Posterior vena cava (tissue), 2 donors: ENCODE measurements around the gene MAPK8IP1. TPM values are rescaled to one million over a fixed set of nuclear protein-coding genes. Genes with fewer than 3 reads are reported as not detected.
"Not testable (repeated sequence)": the region's sequence is repeated elsewhere in the genome, so short reads cannot be mapped to it uniquely, and the experiment has no call there.

Source experiments
- DNase-seq: peaks from one replicate; pipeline ENCODE4 v3.0.0-alpha.2; 2020; ENCODE audit warnings: low spot score
- intact Hi-C, 2 donors: fragments of 100-400 bp; cut with DNase I; formaldehyde crosslinking; loops; one replicate each; pipeline versions ENCODE4 v1.14.1 to v1.14.2; 2022 to 2023
- long read RNA-seq, 2 donors: library from polyadenylated mRNA; unstranded; transcript quantifications; one replicate each; pipeline ENCODE4 v2.0.0, GENCODE V29; 2020 to 2021
- total RNA-seq, 2 donors: library from RNA; stranded (reverse); fragmentation: NEBNext Ultra II Directional; extraction: Animal tissue kit (Norgen Biotek cat#: 25700); gene quantifications; one replicate each; pipeline ENCODE4 v1.2.1, GENCODE V29; 2021
- donor health status: DM: yes; HTN: yes; CAD: no.
- donor health status: DM: yes; HTN: yes; CAD: no.

Gene MAPK8IP1
- 10 to 100 TPM in 1 of 2 donors, 1 to 10 TPM in 1; 8.5 to 10.9 TPM for total RNA-seq
- long read RNA-seq, donor 1, partial matches to known transcripts = 10 of 11 reads
- long read RNA-seq, donor 1, other reads (novel, unspliced or antisense) = 1 of 11 reads
- long read RNA-seq, donor 2, partial matches to known transcripts = 5 of 5 reads
- long read RNA-seq, donor 2, other reads (novel, unspliced or antisense) = 0 of 5 reads

- intact Hi-C loops = no loop called here
- DNase-seq = no peak
These were observed at the start of gene MAPK8IP1 for GRCh38 chr11:45885274-45885920. Gene MAPK8IP1, plus strand, starts transcription at chr11:45885651. Its CDS starts 170 bp downstream, at chr11:45885821.

- DNase-seq = no peak
- intact Hi-C loops = no loop called here
These were observed 46.2 kb upstream of the MAPK8IP1 start for GRCh38 chr11:45839204-45839603.

DNA sequence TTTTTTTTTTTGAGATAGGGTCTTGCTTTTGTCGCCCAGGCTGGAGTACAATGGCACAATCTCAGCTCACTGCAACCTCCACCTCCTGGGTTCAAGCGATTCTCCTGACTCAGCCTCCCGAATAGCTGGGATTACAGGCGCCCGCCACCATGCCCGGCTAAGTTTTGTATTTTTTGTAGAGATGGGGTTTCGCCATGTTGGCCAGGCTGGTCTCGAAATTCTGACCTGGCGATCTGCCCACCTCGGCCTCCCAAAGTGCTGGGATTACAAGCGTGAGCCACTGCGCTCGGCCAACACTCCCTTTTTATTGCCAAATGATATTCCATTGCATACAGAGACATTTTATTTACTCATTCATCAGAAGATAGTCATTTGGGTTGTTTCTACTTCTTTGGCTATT is 45.2 kb upstream of the MAPK8IP1 start:
- intact Hi-C loops, DNase-seq: not testable (repeated sequence)

GRCh38 chr11:45843158-45843924 is 42.1 kb upstream of the MAPK8IP1 start:
- DNase-seq = peak; percentile 96
- intact Hi-C loops = no loop called here

DNA sequence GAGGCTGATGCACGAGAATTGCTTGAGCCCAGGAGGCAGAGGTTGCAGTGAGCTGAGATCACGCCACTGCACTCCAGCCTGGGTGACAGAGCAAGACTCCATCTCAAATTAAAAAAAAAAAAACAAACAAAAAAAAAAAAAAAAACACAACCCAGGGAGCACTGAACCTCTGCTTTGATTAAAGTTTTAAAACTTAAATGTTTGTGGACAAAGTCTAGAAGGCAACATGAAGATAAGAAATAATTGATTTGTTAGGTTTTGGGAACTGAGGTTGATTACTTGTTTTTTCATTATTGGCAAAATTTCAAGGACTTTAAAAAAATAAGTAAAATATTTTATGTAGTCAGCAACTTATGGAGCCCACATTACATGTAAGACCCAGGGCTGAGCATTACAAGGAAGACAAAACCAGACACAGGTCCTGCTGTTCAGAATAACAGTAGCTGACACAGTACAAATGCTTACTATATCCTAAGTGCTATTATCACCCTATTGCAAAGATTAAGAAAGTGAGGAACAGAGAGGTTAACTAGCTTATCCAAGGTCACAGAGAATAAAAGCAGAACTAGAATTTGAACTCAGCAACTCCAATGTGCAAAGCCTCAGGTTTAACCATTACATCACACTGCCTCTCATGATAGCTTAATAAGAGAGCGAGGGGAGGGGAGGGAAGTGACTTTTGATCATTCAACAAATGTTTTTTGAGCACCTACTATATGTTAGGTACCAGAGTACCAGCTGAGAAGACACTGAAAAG is 40.5 kb upstream of the MAPK8IP1 start:
- intact Hi-C loops = no loop called here
- DNase-seq = no peak

DNA sequence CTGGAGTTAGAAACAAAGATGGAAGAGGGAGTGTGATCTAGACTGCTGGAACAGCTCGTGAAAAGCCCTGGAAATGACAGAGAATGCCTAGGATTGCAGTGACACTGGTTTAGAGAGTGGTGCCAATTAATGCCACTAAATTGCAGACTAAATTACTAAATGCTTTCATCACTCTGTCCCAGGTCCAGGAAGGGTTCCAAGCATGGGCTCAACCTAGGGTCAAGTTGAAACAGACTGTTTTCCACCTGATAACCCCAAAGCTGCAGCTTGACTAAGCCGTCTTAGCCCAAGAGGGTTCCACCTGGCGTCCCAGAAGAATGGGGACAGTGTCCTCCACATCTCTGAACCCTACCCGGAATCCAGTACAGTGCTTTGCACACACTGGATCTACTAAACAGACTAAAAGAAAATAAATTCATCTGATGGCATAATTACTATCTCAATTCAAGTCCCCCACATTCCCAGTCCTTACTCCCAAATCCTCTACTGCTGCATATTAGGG is 39.2 kb upstream of the MAPK8IP1 start:
- intact Hi-C loops = no loop called here
- DNase-seq = no peak

DNA sequence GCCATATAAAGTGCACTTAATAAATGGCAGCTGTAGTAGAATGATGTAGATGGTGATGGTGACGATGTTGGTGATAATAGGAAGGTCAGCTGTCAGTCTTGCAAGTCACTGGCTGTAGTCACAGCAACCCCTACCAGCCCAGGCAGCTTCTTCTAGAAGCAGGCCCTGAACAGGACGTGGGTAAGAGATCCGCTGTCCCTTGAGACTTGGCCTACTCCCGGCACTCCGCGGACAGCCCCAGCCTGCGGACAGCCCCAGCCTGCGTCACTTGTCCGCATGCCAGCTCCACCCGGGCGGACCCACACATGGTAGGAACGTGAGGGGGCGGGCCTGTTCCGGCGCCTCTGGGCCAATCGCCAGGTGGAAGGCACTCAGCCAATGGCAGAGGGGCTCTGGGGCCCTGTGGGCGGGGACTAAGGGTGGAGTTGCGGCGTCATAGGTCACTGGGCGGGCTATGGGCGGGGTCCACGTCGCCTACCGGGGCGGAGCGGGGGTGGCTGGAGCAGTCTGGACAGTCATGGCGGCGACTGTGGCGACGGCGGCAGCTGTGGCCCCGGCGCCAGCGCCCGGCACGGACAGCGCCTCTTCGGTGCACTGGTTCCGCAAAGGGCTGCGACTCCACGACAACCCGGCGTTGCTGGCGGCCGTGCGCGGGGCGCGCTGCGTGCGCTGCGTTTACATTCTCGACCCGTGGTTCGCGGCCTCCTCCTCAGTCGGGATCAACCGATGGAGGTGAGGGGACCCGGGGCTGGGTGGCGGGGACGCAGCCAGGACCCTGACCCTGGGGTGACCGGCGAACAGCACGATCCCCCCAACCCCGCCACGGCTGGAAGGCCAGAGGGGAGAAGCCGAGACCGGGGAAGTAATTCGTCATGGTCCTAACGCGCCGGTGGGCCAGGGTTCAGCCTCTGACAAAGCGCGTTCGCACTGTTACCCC is 38.2 kb upstream of the MAPK8IP1 start, which contains the start of gene CRY2:
Gene CRY2 (plus strand): TSS at position 502 of the 937 bp plus-strand sequence. CDS start 16 bp downstream, at position 518.
- intact Hi-C loops = no loop called here
- DNase-seq = peak; percentile 100

- intact Hi-C loops = no loop called here
- DNase-seq = peak; percentile 87
These were observed 37.5 kb upstream of the MAPK8IP1 start for GRCh38 chr11:45847911-45848316.

GRCh38 chr11:45848654-45849081 is 36.8 kb upstream of the MAPK8IP1 start:
- no peak for DNase-seq

DNA sequence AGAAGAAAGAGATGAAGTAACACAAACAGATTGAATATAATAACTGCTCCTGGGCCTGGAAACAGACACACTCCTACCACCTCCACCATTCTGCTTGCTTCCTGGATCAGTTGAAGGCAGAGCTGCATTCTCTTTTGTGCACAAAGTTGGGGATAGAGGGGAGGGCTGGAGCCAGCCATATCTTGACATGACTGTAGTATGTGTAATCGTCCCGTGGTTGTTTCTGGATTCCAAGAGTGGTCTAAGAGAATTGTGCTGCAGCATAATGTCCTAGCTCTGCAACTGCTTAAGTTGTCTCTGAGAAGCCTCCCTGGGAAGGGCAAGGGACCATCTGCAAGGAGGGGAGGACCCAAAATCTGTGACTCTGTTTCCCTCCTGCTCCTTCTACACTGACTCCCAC is 35.0 kb upstream of the MAPK8IP1 start:
- intact Hi-C loops = no loop called here
- DNase-seq = no peak

More at GRCh38 chr11:45848654-45849081, 36.8 kb upstream of the MAPK8IP1 start:
- intact Hi-C loops = no loop called here

GRCh38 chr11:45851228-45851627 is 34.2 kb upstream of the MAPK8IP1 start:
- intact Hi-C loops = no loop called here

GRCh38 chr11:45852018-45852711 is 33.3 kb upstream of the MAPK8IP1 start:
- no peak for DNase-seq

More at GRCh38 chr11:45851228-45851627, 34.2 kb upstream of the MAPK8IP1 start:
- no peak for DNase-seq

DNA sequence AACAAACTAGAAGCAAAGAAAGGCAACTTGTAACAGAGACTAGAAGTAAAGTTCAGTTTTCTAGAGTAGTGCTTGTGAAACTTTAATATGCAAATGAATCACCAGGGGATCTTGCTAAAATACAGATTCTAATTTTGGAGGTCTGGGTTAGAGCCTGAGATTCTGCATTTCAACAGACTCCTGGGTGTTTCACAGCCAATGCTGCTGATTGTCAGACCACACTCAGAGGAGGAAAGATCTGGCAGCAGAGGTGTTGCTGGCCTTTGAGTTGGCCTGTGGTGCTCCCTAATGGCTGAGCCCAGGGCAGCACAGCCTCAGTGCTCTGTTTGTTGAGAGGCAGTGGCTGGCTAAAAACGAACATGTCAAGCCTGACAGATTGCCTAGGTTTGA is 32.7 kb upstream of the MAPK8IP1 start:
- intact Hi-C loops = no loop called here
- DNase-seq = no peak

More at GRCh38 chr11:45852018-45852711, 33.3 kb upstream of the MAPK8IP1 start:
- intact Hi-C loops = no loop called here

GRCh38 chr11:45853332-45854219 is 31.9 kb upstream of the MAPK8IP1 start:
- intact Hi-C loops = no loop called here
- no peak for DNase-seq

- intact Hi-C loops = no loop called here
- no peak for DNase-seq
These were observed 30.1 kb upstream of the MAPK8IP1 start for GRCh38 chr11:45855308-45855707.

GRCh38 chr11:45856044-45856468 is 29.4 kb upstream of the MAPK8IP1 start:
- no peak for DNase-seq
- intact Hi-C loops = no loop called here
